Kidney tubule cell (primary cell): ENCODE measurements around the gene DUOXA2.
"Not testable (repeated sequence)": the region's sequence is repeated elsewhere in the genome, so short reads cannot be mapped to it uniquely, and the experiment has no call there.

Experiments used
- DNase-seq: peaks from one replicate; pipeline ENCODE4 v3.0.0-alpha.2; 2018; ENCODE audit warnings: low spot score

The DUOXA2 gene

GRCh38 chr15:45095661-45096060, 18.5 kb upstream of the DUOXA2 start:
- DNase-seq: no peak

GRCh38 chr15:45097466-45097865, 16.7 kb upstream of the DUOXA2 start:
- DNase-seq: no peak

DNA sequence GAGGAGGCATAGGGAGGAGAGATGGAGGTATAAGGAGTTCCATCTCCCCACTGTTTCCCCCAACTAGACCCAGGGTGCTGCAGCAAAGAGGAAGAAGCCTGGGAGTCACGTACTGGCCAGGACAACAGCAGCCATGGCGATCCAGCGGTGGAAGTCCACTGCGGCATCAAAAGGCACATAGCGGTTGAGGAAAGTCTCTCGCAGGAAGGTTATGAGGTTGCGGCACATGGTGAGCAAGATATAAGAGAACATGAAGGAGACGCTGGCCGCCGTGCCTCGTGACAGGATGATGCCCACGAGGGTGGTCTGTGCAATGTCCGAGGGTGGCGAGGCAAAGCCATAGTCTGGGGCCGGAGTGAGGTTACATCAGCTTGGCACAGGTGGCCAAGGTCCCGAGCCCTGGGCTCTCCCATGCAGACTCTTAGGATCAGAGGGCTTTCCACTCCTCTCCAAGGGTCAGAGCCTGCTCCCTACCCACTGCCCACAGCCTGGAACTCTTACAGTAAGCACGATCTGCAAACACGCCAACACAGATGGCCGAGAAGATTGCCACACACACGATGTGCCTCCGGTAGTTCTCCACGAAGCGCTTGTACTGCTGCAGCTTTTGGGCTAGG, 14.5 kb upstream of the DUOXA2 start:
- DNase-seq: no peak

DNA sequence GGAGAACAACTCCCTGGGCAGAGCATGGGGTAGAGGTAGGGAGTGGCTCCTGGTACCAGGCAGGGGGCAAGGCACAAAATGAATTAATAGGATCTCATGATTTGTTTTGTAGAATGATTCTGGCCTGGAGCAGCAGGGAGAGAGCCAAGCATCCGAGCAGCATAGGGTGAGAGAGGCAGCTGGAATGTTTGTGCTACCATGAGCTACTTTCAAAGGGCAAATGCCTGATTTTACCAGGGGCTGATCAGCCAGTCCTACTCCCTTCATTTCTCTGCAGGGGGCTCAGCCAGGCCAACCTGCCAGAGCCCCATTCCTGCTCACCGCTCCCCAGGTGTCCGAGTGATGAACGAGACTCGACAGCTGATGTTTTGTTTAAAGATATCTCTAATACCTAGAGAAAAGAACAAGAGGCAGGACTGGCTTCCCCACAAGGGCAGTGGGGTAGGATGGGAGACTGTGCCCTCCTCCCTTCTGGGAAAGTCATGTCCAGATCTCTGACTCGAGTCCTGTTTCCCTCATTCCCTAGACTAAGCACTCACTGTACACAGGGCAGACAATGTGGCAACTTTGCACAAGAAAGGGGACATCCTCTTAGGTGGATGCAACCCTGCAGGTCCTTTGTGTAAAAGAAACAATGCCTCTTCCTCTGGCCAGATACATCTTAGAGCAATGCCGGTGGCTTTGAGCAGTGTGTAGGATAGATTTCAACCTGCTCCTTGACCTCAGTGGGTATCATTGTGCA, 13.1 kb upstream of the DUOXA2 start:
- DNase-seq: no peak

DNA sequence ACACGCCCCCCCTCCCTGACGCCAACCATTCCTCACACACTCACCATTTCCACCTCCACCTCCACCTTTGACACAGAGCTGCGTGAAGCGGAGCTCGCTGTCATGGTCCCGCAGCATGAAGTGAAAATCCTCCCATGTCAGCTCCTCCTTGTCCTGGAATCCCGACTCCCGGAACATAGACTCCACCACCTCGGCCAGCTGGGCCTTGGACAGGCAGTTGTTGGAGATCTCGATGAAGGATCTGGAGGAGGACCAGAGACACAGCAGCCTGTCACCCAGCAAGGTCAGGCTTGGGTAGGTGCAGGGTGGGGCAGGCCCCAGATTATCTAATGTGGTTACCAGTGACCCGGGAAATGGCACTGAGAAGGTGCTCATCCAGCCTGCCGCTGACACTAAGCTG, 12.4 kb upstream of the DUOXA2 start:
- DNase-seq: no peak

DNA sequence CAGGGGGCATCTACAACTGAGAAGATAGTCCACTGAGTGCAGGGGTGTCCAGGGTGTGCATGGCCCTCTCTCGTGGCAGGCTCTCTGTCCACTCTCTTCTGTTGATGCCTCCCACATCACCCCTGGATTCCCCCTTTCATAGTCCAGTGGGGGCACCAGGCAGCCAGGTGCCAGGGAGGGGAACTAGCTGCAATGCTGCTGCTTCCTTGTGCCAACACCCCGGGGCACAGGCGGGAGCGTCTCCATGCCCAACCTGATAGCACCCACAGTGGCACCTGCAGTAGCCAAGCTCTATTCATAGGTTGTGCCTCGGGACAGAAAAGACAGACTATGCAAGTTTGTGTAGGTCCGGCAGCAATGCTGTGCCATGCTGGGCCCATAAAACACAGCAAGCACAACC, 11.9 kb upstream of the DUOXA2 start:
- no peak for DNase-seq

DNA sequence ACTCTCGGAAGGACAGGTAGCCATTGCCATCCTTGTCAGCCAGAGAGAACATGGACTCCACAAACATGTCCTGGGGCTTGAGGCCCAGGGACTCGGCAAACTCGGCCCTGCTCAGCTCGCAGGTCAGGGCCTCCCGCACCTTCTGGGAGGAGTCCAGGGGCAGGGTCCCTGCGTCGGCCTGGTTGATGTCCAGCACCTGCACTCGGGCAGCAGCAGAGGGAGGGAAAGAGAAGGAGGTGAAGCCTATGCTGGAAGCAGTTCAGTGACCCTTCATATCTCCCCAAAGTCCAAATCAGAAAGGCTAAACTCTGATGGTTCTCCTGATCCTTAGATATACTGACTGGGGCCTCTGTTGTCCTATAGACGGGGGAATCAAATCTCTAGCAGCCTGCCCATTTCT, 10.0 kb upstream of the DUOXA2 start:
- not testable (repeated sequence) for DNase-seq

DNA sequence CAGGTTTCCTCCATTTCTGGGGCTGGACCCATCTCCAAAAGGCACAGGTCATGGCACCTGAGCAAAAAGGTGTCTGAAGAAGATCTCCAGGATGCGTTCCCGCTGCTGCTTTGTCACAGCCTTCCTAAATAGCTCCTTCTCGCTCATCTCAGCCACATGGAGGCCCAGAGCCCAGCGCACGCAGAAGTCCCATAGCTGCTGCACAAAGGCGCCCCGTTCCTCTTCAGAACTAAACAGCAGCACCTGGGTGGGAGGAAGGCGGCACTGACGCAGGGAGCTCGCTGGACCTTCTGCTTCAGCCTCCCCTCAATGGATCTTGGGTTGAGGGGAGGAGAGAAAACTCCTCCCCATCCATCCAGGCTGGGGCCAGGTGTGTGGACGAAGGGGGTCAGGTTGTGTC, 8.5 kb upstream of the DUOXA2 start:
- DNase-seq: no peak

GRCh38 chr15:45106002-45106790, 7.9 kb upstream of the DUOXA2 start:
- no peak for DNase-seq

- no peak for DNase-seq
Observed at GRCh38 chr15:45107941-45108630, 6.0 kb upstream of the DUOXA2 start.

DNA sequence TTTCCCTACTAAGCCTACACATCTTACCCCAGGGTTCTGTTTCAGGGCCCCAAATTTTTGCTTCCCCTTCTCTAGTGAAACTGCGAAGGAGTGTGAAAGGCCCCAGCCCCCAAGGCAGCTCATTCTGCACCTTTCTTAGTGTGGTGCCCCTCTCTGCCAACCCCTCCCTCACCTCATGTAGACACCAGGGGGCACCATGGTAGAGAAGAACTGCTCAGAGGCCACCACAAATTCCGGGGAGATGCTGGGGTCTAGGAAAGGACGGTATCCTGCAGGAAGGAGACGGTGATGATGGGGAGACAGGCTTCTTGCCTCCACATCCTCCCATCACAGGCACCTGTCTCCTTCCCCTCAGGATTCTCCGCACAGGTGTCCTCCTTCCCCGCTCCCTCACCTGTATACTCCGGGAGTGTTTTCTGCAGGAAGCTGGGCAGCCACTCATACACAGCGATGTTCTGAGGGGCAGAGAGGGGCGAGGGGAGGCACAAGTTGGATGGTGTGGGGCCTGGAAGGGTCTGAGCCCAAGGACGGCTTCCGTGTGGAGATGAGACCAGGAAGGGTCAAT, 3.8 kb upstream of the DUOXA2 start:
- no peak for DNase-seq

DNA sequence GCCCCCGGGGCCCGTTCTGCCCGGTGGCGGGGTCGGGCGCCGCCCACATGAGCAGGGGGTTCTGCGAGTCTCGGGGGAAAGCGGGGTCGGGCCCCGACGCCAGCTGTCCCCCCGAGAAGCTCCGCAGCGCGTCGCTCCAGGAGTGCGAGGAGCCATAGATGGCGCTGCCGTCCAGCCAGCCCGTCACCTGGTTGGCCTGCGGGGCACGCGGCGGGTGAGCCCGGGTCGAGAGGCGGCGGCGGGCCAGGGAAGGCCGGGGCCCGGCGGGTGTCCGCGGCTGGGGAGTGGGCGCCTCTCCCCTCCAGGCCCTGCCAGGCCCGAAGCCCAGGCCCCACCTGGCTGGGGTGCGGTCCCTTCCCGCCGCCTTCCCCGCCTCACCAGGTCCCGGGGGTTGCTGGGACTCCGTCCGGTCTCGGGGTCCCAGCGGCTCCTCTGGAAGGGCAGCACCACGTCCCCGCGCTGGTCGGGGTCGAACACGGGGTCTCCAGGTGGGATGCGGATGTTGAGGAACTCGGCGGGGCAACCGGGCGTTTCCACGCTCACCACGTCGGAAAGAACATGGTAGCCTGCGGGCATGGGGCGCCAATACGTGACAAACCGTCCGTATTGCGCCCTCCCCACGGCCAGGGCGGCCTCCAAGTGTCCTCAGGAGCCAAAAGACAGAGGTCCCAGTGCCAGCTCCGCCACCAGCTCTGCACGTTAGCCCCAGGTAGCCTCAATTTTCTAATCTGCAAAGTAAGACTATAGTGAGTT, 2.6 kb upstream of the DUOXA2 start:
- no peak for DNase-seq

GRCh38 chr15:45112143-45112590, 2.0 kb upstream of the DUOXA2 start:
- no peak for DNase-seq

DNA sequence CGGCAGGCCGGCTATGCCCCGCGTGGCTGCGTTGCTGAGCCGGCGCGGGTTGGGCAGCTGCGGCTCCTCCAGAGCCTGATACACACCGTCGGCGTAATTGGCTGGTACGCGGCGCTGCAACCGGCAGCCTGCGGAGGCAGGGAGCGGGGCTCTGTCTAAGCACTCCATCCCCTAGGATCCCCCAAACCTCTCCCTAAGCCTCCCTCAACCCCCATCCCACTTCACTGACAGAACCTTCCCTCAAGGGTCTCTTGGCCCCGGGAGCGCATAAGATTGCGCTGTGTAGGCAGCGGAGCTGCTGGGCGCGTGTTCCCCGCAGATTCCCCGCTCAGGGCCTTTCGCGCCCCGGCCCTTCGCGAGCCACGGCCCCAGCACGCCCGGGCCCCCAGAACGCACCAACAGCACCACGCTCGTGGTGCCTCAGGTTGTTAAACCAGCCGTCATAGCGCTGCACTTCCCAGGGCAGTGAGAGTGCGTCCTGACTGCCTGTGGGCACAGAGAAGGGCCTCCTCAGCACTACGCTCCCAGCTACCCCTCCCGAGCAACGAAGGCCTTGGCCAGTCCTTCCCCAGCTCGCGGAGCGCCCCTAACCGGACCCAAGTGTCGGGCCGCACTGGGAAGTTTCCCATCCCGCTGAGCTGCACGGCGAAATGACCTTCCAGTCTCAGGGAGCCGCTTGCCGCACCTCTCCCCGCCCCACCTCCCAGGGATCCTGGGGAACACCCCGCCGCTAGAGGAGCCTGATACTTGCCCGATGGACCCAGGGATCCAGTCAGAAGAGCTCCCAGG, 1.3 kb upstream of the DUOXA2 start:
- no peak for DNase-seq

DNA sequence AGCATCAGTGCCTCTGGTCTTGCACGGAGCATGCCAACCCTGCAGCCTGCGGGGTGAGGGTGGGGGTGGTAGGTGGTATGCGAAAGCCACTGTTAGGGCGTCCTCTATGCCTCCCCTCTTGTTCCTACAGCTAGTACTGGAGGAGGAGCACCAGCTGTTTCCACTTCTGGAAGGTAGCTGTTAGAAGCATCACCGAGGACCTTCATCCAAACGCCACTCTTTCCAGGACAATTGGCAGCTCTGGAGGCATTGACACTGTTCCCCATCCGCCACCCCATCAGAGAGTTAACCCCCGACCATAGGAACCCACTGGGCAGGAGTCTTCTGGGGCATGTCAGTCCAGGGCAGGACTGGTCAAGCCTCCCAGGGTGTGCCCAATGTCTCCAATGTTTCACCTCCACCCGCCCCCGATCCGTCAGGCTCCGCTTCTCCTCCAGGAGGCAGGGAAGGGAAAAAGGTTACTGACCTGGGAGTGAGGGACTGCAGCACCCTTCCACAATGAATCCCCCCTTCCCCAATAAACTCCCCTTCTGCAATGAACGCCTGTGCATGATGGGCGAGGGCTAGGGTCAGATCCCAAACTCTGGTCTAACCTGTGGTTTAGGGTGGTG, 641 bp upstream of the DUOXA2 start:
- DNase-seq: no peak

DNA sequence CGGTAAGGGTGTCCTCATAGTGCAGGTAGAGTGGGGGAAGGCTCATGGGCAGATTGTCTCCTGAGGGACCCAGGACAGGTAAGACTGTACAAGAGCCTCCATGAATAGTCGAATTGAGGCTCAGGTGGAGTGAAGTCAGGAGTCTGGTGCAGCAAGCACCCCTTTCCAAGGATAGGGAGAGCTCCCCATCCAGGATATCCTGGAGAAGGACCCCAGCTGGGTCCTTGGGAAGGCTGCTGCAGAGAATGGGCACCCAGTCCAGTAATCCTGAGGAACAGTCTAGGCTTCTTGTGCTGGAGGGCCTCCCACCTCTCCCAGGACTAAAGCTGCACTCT, 592 bp downstream of the DUOXA2 start:
- no peak for DNase-seq

GRCh38 chr15:45115312-45115820, 1.2 kb downstream of the DUOXA2 start:
- DNase-seq: no peak

GRCh38 chr15:45116006-45116481, 1.9 kb downstream of the DUOXA2 start:
- DNase-seq: no peak

- DNase-seq: no peak
Observed at GRCh38 chr15:45116482-45117307, 2.6 kb downstream of the DUOXA2 start.
